K562 (cell line): ENCODE results near the gene GP1BA. TPM values are rescaled to one million over a fixed set of nuclear protein-coding genes. Genes with fewer than 3 reads are reported as not detected.
A peak's percentile ranks its signal among the peaks of the same experiment; 100 is the strongest.

Experiments
- ARID2 ChIP-seq: fragments of 450-650 bp; IDR thresholded peaks from 2 replicates; pipeline ENCODE4 v1.6.1; 2017; ENCODE audit warnings: antibody characterized with exemption, mild to moderate bottlenecking
- CREBBP ChIP-seq: IDR thresholded peaks from one replicate; pipeline ENCODE4 v1.6.1; 2012; ENCODE audit warnings: low read depth, mild to moderate bottlenecking, control low read depth, inconsistent platforms, low read length
- EP400 ChIP-seq: fragments of 450-650 bp; IDR thresholded peaks from 2 replicates; pipeline ENCODE4 v1.6.1; 2017; ENCODE audit warnings: antibody characterized with exemption, mild to moderate bottlenecking, moderate library complexity
- ETS2 ChIP-seq: IDR thresholded peaks from 2 replicates; pipeline ENCODE4 v1.6.1; 2016; ENCODE audit warnings: borderline replicate concordance, missing genetic modification characterization, mild to moderate bottlenecking, moderate library complexity, missing compliant biosample characterization; ENCODE audit not compliant: poor library complexity, severe bottlenecking
- FOXA3 ChIP-seq, 2 experiments: fragments of 450-650 bp in 1 of 2; sonication (generic) in 1 of 2; formaldehyde crosslinking; IDR thresholded peaks in 1 of 2; conservative IDR thresholded peaks in 1 of 2; 2 replicates each; pipeline versions ENCODE4 v1.4.0 to v1.8.0; 2020 to 2022; ENCODE audit warnings: mild to moderate bottlenecking in 2 of 2, missing genetic modification reagents in 1 of 2
- FOXP1 ChIP-seq: sonication (generic); formaldehyde crosslinking; IDR thresholded peaks from 2 replicates; pipeline ENCODE4 v1.8.0; 2022; ENCODE audit warnings: mild to moderate bottlenecking, missing genetic modification reagents
- GATAD2B ChIP-seq: fragments of 450-650 bp; IDR thresholded peaks from 2 replicates; pipeline ENCODE4 v1.6.1; 2017; ENCODE audit warnings: mild to moderate bottlenecking, borderline replicate concordance
- HDAC3 ChIP-seq: fragments of 450-650 bp; IDR thresholded peaks from 2 replicates; pipeline ENCODE4 v1.6.1; 2018; ENCODE audit warnings: borderline replicate concordance, mild to moderate bottlenecking, moderate library complexity; ENCODE audit not compliant: partially characterized antibody
- MCM7 ChIP-seq, 2 experiments: fragments of 450-650 bp; IDR thresholded peaks; 2 replicates each; pipeline ENCODE4 v1.6.1; 2016 to 2018
- POLR2G ChIP-seq: fragments of 200-400 bp; formaldehyde crosslinking; IDR thresholded peaks from 2 replicates; pipeline ENCODE4 v1.6.1; 2017; ENCODE audit warnings: low read depth, mild to moderate bottlenecking, antibody characterized with exemption, low read length, moderate library complexity
- RAD21 ChIP-seq, 2 experiments: fragments of 250-450 bp in 1 of 2; fragments of 450-650 bp in 1 of 2; sonication (Bioruptor Pico) in 1 of 2; formaldehyde crosslinking in 1 of 2; IDR thresholded peaks in 1 of 2; conservative IDR thresholded peaks in 1 of 2; 2 replicates each; pipeline versions ENCODE4 v1.4.0 to v1.8.0; 2020 to 2022; ENCODE audit warnings: mild to moderate bottlenecking in 2 of 2, moderate library complexity in 1 of 2
- SMAD4 ChIP-seq: fragments of 250-450 bp; sonication (Bioruptor Pico); conservative IDR thresholded peaks from 2 replicates; pipeline ENCODE4 v1.8.0; 2021; ENCODE audit warnings: inconsistent platforms, mild to moderate bottlenecking, moderate library complexity
- SMC3 ChIP-seq: conservative IDR thresholded peaks from 2 replicates; pipeline ENCODE4 v1.6.1; 2011; ENCODE audit warnings: low read depth, low read length, improper control_type of control experiment; ENCODE audit not compliant: insufficient read depth
- SNRNP70 ChIP-seq: fragments of 200-400 bp; formaldehyde crosslinking; optimal IDR thresholded peaks from 2 replicates; pipeline ENCODE3; 2017; ENCODE audit warnings: low read depth, low read length
- TGIF2 ChIP-seq: sonication (generic); formaldehyde crosslinking; IDR thresholded peaks from 2 replicates; pipeline ENCODE4 v1.8.1; 2022; ENCODE audit warnings: mild to moderate bottlenecking, missing genetic modification reagents, moderate library complexity
- ZNF311 ChIP-seq: fragments of 250-450 bp; sonication (Bioruptor Pico); IDR thresholded peaks from 2 replicates; pipeline ENCODE4 v1.4.0; 2020; ENCODE audit warnings: mild to moderate bottlenecking, moderate library complexity
- ZNF41 ChIP-seq: fragments of 250-450 bp; sonication (Bioruptor Pico); conservative IDR thresholded peaks from 2 replicates; pipeline ENCODE4 v1.4.0; 2020; ENCODE audit warnings: mild to moderate bottlenecking
- polyA plus RNA-seq, 8 experiments: library from polyadenylated mRNA; depleted of rRNA in 4 of 8; stranded (reverse) in 5 of 8; unstranded in 3 of 8; fragments of >200 nt; fragmentation: Nextera tagmentation in 2 of 8; fragmentation: Illumina TruSeq in 1 of 8; extraction: Ambion mirVana in 2 of 8; extraction: Trizol in 1 of 8; gene quantifications; 2 replicates each; pipeline versions ENCODE4 v1.2.1 to v1.2.3, GENCODE V29; 2011 to 2014; ENCODE audit warnings: inconsistent platforms in 1 of 8, missing spikeins in 1 of 8
- total RNA-seq, 7 experiments: library from RNA; depleted of rRNA in 6 of 7; stranded (reverse); fragments of >200 nt in 6 of 7; fragmentation: Illumina TruSeq in 2 of 7; extraction: Trizol in 2 of 7; gene quantifications; 2 replicates each; pipeline versions ENCODE4 v1.2.1 to v1.2.3, GENCODE V29; 2011 to 2021; ENCODE audit warnings: low replicate concordance in 1 of 7
- TF ChIP-seq, protein P1 (sequence below): IDR thresholded peaks from 2 replicates; pipeline ENCODE4 v1.6.1; 2014; ENCODE audit warnings: antibody characterized with exemption
- TF ChIP-seq, protein P2 (sequence below): fragments of 450-650 bp; formaldehyde crosslinking; IDR thresholded peaks from 2 replicates; pipeline ENCODE4 v1.4.0; 2022; ENCODE audit warnings: mild to moderate bottlenecking, moderate library complexity
- TF ChIP-seq, protein P3 (sequence below): fragments of 450-650 bp; IDR thresholded peaks from 2 replicates; pipeline ENCODE4 v1.6.1; 2017; ENCODE audit warnings: antibody characterized with exemption, mild to moderate bottlenecking
- TF ChIP-seq, protein P4 (sequence below): sonication (generic); formaldehyde crosslinking; IDR thresholded peaks from 2 replicates; pipeline ENCODE4 v1.8.0; 2022; ENCODE audit warnings: mild to moderate bottlenecking, missing genetic modification reagents

The GP1BA gene
- total and polyA plus RNA-seq, 9 of the 15 experiments (the other 6 are each of a cell fraction or from before 2014, with no cell fraction given) = 0.01 TPM; not detected in 8

DNA sequence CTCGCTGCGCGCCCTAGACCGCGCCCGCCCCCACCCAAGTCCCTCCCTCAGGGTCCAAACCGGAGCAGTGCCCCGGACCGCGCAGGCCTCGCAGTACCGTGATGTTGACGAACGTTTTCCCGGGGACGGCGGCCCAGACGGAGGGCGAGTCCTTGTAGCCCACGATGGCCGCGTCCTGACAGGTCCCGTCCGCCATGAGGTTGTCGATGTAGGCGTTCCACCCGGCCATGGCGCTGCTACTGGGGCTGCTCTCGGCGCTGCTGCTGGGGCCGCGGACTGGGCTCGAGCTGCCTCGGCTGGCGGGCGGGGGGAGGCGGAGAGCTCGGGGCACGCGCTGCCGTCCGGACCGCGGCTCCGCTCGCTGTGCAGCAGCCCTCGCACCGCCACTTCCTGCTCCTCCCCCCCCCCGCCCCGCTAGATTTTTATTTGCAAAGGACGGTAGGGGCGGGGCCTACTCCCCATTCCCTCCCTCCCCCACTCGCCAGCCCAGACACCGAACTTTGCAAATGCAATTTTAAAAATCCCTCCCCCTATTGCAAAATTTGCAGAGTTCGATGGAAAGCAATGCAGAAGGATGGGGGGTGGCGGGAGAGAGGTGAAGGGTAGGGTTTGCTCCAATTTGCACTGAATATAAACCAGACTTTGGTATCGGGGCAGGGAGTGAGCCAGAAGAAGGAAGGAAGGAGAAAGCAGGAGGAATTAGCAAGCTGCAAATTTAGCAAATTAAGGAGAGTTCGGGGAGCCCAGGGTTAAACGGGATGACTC is 16.3 kb downstream of the GP1BA start, which contains the start of gene PFN1 (continued):
- TF ChIP-seq, protein P1, sequence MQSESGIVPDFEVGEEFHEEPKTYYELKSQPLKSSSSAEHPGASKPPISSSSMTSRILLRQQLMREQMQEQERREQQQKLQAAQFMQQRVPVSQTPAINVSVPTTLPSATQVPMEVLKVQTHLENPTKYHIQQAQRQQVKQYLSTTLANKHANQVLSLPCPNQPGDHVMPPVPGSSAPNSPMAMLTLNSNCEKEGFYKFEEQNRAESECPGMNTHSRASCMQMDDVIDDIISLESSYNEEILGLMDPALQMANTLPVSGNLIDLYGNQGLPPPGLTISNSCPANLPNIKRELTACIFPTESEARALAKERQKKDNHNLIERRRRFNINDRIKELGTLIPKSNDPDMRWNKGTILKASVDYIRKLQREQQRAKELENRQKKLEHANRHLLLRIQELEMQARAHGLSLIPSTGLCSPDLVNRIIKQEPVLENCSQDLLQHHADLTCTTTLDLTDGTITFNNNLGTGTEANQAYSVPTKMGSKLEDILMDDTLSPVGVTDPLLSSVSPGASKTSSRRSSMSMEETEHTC = no peak
- TF ChIP-seq GATAD2B = no peak
- TF ChIP-seq SMAD4 = peak; percentile 40; the same call in 1 of the 2 replicates
- no peak for TF ChIP-seq SNRNP70
- TF ChIP-seq RAD21 (CRISPR knock-in tag; conservative IDR thresholded peaks at IDR 0.05 in 1 of 2, IDR thresholded peaks at IDR 0.05 in 1 of 2) = no peak
- TF ChIP-seq HDAC3 = no peak
- no peak for TF ChIP-seq ZNF311 (CRISPR knock-in tag)
- TF ChIP-seq POLR2G = peak; percentile 85
- TF ChIP-seq, protein P2, sequence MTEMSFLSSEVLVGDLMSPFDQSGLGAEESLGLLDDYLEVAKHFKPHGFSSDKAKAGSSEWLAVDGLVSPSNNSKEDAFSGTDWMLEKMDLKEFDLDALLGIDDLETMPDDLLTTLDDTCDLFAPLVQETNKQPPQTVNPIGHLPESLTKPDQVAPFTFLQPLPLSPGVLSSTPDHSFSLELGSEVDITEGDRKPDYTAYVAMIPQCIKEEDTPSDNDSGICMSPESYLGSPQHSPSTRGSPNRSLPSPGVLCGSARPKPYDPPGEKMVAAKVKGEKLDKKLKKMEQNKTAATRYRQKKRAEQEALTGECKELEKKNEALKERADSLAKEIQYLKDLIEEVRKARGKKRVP (CRISPR knock-in tag) = no peak
- no peak for TF ChIP-seq ZNF41
- TF ChIP-seq MCM7 (IDR thresholded peaks at IDR 0.05) = no peak
- 0 out of 2 replicates have a peak, but pooled peaks have one; percentile 44 for TF ChIP-seq FOXP1 (CRISPR knock-in tag)
- TF ChIP-seq, protein P3, sequence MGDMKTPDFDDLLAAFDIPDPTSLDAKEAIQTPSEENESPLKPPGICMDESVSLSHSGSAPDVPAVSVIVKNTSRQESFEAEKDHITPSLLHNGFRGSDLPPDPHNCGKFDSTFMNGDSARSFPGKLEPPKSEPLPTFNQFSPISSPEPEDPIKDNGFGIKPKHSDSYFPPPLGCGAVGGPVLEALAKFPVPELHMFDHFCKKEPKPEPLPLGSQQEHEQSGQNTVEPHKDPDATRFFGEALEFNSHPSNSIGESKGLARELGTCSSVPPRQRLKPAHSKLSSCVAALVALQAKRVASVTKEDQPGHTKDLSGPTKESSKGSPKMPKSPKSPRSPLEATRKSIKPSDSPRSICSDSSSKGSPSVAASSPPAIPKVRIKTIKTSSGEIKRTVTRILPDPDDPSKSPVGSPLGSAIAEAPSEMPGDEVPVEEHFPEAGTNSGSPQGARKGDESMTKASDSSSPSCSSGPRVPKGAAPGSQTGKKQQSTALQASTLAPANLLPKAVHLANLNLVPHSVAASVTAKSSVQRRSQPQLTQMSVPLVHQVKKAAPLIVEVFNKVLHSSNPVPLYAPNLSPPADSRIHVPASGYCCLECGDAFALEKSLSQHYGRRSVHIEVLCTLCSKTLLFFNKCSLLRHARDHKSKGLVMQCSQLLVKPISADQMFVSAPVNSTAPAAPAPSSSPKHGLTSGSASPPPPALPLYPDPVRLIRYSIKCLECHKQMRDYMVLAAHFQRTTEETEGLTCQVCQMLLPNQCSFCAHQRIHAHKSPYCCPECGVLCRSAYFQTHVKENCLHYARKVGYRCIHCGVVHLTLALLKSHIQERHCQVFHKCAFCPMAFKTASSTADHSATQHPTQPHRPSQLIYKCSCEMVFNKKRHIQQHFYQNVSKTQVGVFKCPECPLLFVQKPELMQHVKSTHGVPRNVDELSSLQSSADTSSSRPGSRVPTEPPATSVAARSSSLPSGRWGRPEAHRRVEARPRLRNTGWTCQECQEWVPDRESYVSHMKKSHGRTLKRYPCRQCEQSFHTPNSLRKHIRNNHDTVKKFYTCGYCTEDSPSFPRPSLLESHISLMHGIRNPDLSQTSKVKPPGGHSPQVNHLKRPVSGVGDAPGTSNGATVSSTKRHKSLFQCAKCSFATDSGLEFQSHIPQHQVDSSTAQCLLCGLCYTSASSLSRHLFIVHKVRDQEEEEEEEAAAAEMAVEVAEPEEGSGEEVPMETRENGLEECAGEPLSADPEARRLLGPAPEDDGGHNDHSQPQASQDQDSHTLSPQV = no peak
- no peak for TF ChIP-seq FOXA3 (CRISPR knock-in tag; conservative IDR thresholded peaks at IDR 0.05 in 1 of 2, IDR thresholded peaks at IDR 0.05 in 1 of 2)
- TF ChIP-seq, protein P4, sequence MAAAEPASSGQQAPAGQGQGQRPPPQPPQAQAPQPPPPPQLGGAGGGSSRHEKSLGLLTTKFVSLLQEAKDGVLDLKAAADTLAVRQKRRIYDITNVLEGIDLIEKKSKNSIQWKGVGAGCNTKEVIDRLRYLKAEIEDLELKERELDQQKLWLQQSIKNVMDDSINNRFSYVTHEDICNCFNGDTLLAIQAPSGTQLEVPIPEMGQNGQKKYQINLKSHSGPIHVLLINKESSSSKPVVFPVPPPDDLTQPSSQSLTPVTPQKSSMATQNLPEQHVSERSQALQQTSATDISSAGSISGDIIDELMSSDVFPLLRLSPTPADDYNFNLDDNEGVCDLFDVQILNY = no peak
- TF ChIP-seq ETS2 = no peak
- peak; percentile 48; the same call in 1 of the 2 replicates for TF ChIP-seq EP400
- TF ChIP-seq SMC3 = no peak
- TF ChIP-seq CREBBP = no peak
- TF ChIP-seq ARID2 = no peak
- TF ChIP-seq TGIF2 (CRISPR knock-in tag) = no peak
